ENCODE data around the gene CARD11. TPM values are rescaled to one million over a fixed set of nuclear protein-coding genes. Genes with fewer than 3 reads are reported as not detected.

The CARD11 gene
- total and polyA plus RNA-seq, 2 of the 4 experiments (the other 2 are of a cell fraction), result 0.18 to 0.26 TPM

DNA sequence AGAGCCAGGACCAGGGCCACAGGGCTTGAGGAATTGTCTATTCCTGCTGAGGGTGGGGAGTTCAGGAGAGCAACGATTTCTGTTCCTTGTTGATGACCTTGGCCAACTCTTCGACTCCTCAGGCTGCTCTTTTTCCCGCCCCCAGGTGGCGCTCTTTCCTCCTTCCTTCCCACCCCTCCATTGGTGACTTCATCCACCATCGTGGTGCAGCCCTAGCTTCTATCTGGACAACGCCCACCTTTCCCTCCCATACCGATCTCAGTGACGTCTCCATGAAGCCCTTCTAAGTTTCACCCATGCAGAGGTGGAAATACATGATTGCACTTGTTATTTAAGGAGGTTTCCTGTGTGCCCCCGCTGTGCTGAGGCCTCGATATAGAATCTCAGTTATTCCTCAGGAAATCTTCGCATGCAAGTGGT lies 22.1 kb upstream of the CARD11 start:
- Histone ChIP-seq H2BK120ac (ENCODE audit: low read depth, low read length) (no peak overlapping the region), H3K4me2 (ENCODE audit: low read depth, low read length) (no peak overlapping the region), H3K36me3 (ENCODE audit: control insufficient read depth, insufficient read depth, low read length) (no peaks in the 10 kb centered on the region), H3K4me3 (ENCODE audit: insufficient read depth, low read depth, low read length) (no peak overlapping the region), H3K79me1 (ENCODE audit: low read depth in 1 of 2, low read length in 2 of 2) (no peaks in the 10 kb centered on the region), H2AK5ac (ENCODE audit: low read depth, low read length) (no peak overlapping the region), H4K20me1 (ENCODE audit: insufficient read depth, low read length) (no peaks in the 10 kb centered on the region), H2BK5ac (ENCODE audit: low read depth, low read length, poor library complexity, severe bottlenecking) (no peak overlapping the region), H4K91ac (ENCODE audit: insufficient read depth, low read depth, low read length) (no peak overlapping the region), H3K4ac (ENCODE audit: low read depth, low read length) (no peak overlapping the region), H3K14ac (replicated peaks; ENCODE audit: low read depth, low read length) (no peak overlapping the region), H2AK9ac (replicated peaks; ENCODE audit: low read depth, low read length, poor library complexity) (no peak overlapping the region), H3K27ac (ENCODE audit: insufficient read depth, low read length) (no peak overlapping the region), H4K8ac (ENCODE audit: low read depth in 2 of 2, low read length in 2 of 2) (no peak overlapping the region), H2BK20ac (ENCODE audit: low read depth, low read length) (no peak overlapping the region), H3K9ac (ENCODE audit: low read depth, low read length) (no peak overlapping the region), H3K9me3 (ENCODE audit: control insufficient read depth, insufficient read depth, low read length) (no peaks in the 10 kb centered on the region), H2BK15ac (ENCODE audit: low read depth, low read length) (no peak overlapping the region), H3K18ac (ENCODE audit: low read depth, low read length) (no peak overlapping the region), H4K5ac (ENCODE audit: low read depth, low read length) (no peak overlapping the region), H3K27me3 (ENCODE audit: control insufficient read depth, insufficient read depth, low read length) (peaks cover 2% of the 10 kb centered on the region; the same call in 1 of the 2 replicates), H3K23ac (ENCODE audit: low read depth, low read length) (no peak overlapping the region), H3K9me1 (ENCODE audit: insufficient read depth, low read length) (no peaks in the 10 kb centered on the region), H3K56ac (ENCODE audit: extremely low read depth, insufficient read depth, low read length) (no peak overlapping the region), H3K4me1 (ENCODE audit: control insufficient read depth, insufficient read depth, low read length) (no peaks in the 10 kb centered on the region), H2AFZ (replicated peaks; ENCODE audit: low read length, poor library complexity) (no peak overlapping the region)
- CTCF ChIA-PET, result no interaction called here
- TF ChIP-seq CHD1 (IDR thresholded peaks at IDR 0.05; ENCODE audit: low read depth, low read length) (no peak), NFE2L2 (IDR thresholded peaks at IDR 0.05; ENCODE audit: low read depth, low read length) (no peak), RAD21 (IDR thresholded peaks at IDR 0.05; ENCODE audit: low read length) (no peak), POLR2A (IDR thresholded peaks at IDR 0.05; ENCODE audit: low read depth, low read length) (no peak), CEBPB (IDR thresholded peaks at IDR 0.05; ENCODE audit: low read depth, low read length) (no peak), MAFK (IDR thresholded peaks at IDR 0.05; ENCODE audit: low read depth, low read length) (no peak), MXI1 (IDR thresholded peaks at IDR 0.05; ENCODE audit: borderline replicate concordance, low read depth, low read length) (no peak)
- TF ChIP-seq, protein P1, sequence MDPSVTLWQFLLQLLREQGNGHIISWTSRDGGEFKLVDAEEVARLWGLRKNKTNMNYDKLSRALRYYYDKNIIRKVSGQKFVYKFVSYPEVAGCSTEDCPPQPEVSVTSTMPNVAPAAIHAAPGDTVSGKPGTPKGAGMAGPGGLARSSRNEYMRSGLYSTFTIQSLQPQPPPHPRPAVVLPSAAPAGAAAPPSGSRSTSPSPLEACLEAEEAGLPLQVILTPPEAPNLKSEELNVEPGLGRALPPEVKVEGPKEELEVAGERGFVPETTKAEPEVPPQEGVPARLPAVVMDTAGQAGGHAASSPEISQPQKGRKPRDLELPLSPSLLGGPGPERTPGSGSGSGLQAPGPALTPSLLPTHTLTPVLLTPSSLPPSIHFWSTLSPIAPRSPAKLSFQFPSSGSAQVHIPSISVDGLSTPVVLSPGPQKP (IDR thresholded peaks at IDR 0.05; ENCODE audit: borderline replicate concordance, low read depth, low read length), result no peak
- no peak for ATAC-seq (ENCODE audit: low read depth)
- 58% methylated on average over 2 of the region's 11 CpGs; no CpG with 5 or more reads in 1 of the 2 experiments for WGBS, 2 experiments (ENCODE audit: extremely low coverage in 2 of 2, insufficient read length in 1 of 2)
- in situ Hi-C loops (cut with MboI; ENCODE audit: low sequenced_read_pairs) (no loop called here), dilution Hi-C loops (cut with HindIII; ENCODE audit: low sequenced_read_pairs, unreplicated experiment) (no loop called here), intact Hi-C loops (cut with micrococcal nuclease) (loop anchor here (5.0 kb wide), 1 partner anchor 92 kb away; no protein-coding TSS in a partner anchor)
- peak; percentile 4 for DNase-seq
- BruUV-seq (replicated peaks), result no TSS peak
- POLR2A ChIA-PET (ENCODE audit: unreplicated experiment), result no interaction called here

Measured in IMR-90 (cell line).